ENCODE results near the gene ST6GALNAC5.

DNA sequence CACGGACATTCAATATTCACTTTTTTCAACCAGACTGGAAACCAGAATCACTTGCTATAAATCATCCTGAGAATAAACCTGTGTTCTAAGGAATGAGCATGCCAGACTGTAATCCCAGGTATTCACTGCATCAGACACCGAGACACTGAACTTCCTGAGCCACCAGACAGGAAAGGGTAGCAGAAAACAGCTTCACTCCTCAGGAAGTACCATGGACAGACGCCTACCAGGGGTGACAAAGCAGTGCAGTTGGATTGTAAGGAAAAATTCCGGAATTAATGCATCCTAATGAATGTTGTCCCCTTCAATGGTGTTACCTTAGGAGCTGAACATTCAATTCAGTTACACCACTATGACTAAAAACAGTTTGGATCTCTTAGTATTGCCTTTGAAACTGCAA, 195.8 kb downstream of the ST6GALNAC5 start:
- TF ChIP-seq POLR2A (IDR thresholded peaks at IDR 0.05; ENCODE audit: low read length) (no peak), GATA1 (IDR thresholded peaks at IDR 0.05; ENCODE audit: low read depth, low read length) (no peak)
